ENCODE measurements around the gene SPIRE1. TPM values are rescaled to one million over a fixed set of nuclear protein-coding genes. Genes with fewer than 3 reads are reported as not detected.

SPIRE1 gene
- total RNA-seq, 2 donors from 2014 or later: 14.2 to 17.2 TPM

- no peaks in the 10 kb centered on the region for H3K9me3 ChIP-seq (ENCODE audit: control insufficient read depth, low read length)
- DNase-seq: no peak
- peaks cover 42% of the 10 kb centered on the region for H3K4me1 Mint-ChIP-seq
- no peaks in the 10 kb centered on the region for H3K27me3 Mint-ChIP-seq (ENCODE audit: insufficient read depth)
- no peak overlapping the region for H3K27ac ChIP-seq (ENCODE audit: low read depth, low read length)
- no peaks in the 10 kb centered on the region for H3K36me3 ChIP-seq (ENCODE audit: control insufficient read depth, insufficient read depth, low read length)
- H3K4me3 Mint-ChIP-seq: no peak overlapping the region
- H3K9me3 Mint-ChIP-seq: no peaks in the 10 kb centered on the region
- TF ChIP-seq, protein P1, sequence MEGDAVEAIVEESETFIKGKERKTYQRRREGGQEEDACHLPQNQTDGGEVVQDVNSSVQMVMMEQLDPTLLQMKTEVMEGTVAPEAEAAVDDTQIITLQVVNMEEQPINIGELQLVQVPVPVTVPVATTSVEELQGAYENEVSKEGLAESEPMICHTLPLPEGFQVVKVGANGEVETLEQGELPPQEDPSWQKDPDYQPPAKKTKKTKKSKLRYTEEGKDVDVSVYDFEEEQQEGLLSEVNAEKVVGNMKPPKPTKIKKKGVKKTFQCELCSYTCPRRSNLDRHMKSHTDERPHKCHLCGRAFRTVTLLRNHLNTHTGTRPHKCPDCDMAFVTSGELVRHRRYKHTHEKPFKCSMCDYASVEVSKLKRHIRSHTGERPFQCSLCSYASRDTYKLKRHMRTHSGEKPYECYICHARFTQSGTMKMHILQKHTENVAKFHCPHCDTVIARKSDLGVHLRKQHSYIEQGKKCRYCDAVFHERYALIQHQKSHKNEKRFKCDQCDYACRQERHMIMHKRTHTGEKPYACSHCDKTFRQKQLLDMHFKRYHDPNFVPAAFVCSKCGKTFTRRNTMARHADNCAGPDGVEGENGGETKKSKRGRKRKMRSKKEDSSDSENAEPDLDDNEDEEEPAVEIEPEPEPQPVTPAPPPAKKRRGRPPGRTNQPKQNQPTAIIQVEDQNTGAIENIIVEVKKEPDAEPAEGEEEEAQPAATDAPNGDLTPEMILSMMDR (conservative IDR thresholded peaks at IDR 0.05): no peak
- no peaks in the 10 kb centered on the region for H3K4me1 ChIP-seq (ENCODE audit: control insufficient read depth, insufficient read depth, low read length)
- H3K27ac Mint-ChIP-seq: peak overlapping the region; percentile 26
- H3K27me3 ChIP-seq (ENCODE audit: control insufficient read depth, insufficient read depth, low read length, poor library complexity, severe bottlenecking): no peaks in the 10 kb centered on the region
- H3K4me3 ChIP-seq (ENCODE audit: low read length): no peak overlapping the region
- no peak overlapping the region for H3K9ac ChIP-seq (ENCODE audit: extremely low read depth, low read length, poor library complexity, severe bottlenecking)
- 86 to 88% methylated on average over 5 to 8 of the region's 10 CpGs for WGBS, 2 experiments (ENCODE audit: insufficient coverage in 1 of 2, insufficient read length in 1 of 2)
- no peaks in the 10 kb centered on the region for H3K36me3 Mint-ChIP-seq (ENCODE audit: low read depth)
Observed at GRCh38 chr18:12606592-12607315, 51.2 kb downstream of the SPIRE1 start.

GRCh38 chr18:12604445-12605007, 53.4 kb downstream of the SPIRE1 start:
- H3K27me3 ChIP-seq (ENCODE audit: control insufficient read depth, insufficient read depth, low read length, poor library complexity, severe bottlenecking): no peaks in the 10 kb centered on the region
- H3K9me3 Mint-ChIP-seq: no peaks in the 10 kb centered on the region
- 90 to 92% methylated on average over 2 to 3 of the region's 3 CpGs for WGBS, 2 experiments (ENCODE audit: insufficient coverage in 1 of 2, insufficient read length in 1 of 2)

DNA sequence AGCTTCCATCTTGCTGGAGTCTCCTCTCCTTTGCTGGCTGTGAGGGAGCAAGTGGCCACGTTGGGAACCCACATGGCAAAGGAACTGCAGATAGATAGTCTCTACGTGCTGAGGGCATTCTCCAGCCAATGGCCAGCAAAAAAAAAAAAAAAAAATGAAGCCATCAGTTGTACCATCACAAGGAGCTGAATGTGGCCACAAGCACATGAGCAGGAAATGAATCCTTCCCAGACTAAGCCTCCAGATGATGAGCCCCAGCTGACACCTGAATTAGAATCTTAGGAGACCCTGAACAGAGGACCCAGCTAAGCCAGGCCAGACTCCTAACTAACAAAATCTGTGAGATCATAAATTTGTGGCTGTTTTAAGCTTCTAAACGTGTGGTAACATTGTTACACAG, 57.9 kb downstream of the SPIRE1 start:
- peaks cover 2% of the 10 kb centered on the region for H3K4me1 ChIP-seq (ENCODE audit: control insufficient read depth, insufficient read depth, low read length)
- TF ChIP-seq, protein P1 (conservative IDR thresholded peaks at IDR 0.05): no peak
- no peak overlapping the region for H3K9ac ChIP-seq (ENCODE audit: extremely low read depth, low read length, poor library complexity, severe bottlenecking)
- no peaks in the 10 kb centered on the region for H3K27me3 ChIP-seq (ENCODE audit: control insufficient read depth, insufficient read depth, low read length, poor library complexity, severe bottlenecking)
- Mint-ChIP-seq H3K27ac (no peak overlapping the region), H3K4me1 (peaks cover 19% of the 10 kb centered on the region), H3K27me3 (ENCODE audit: insufficient read depth) (no peaks in the 10 kb centered on the region), H3K4me3 (no peak overlapping the region), H3K36me3 (ENCODE audit: low read depth) (no peaks in the 10 kb centered on the region), H3K9me3 (no peaks in the 10 kb centered on the region)
- no peak overlapping the region for H3K27ac ChIP-seq (ENCODE audit: low read depth, low read length)
- H3K9me3 ChIP-seq (ENCODE audit: control insufficient read depth, low read length): no peaks in the 10 kb centered on the region
- WGBS, 2 experiments (ENCODE audit: insufficient coverage in 1 of 2, insufficient read length in 1 of 2): 86 to 100% methylated on average over 2 to 3 of the region's 3 CpGs
- DNase-seq: no peak
- no peak overlapping the region for H3K4me3 ChIP-seq (ENCODE audit: low read length)
- H3K36me3 ChIP-seq (ENCODE audit: control insufficient read depth, insufficient read depth, low read length): no peaks in the 10 kb centered on the region

More at GRCh38 chr18:12604445-12605007, 53.4 kb downstream of the SPIRE1 start:
- no peak overlapping the region for H3K27ac ChIP-seq (ENCODE audit: low read depth, low read length)
- Mint-ChIP-seq H3K27me3 (ENCODE audit: insufficient read depth) (no peaks in the 10 kb centered on the region), H3K4me3 (no peak overlapping the region), H3K36me3 (ENCODE audit: low read depth) (no peaks in the 10 kb centered on the region), H3K27ac (no peak overlapping the region), H3K4me1 (peaks cover 28% of the 10 kb centered on the region)
- H3K4me3 ChIP-seq (ENCODE audit: low read length): no peak overlapping the region
- TF ChIP-seq, protein P1 (conservative IDR thresholded peaks at IDR 0.05): peak; percentile 48
- H3K4me1 ChIP-seq (ENCODE audit: control insufficient read depth, insufficient read depth, low read length): no peaks in the 10 kb centered on the region
- no peaks in the 10 kb centered on the region for H3K9me3 ChIP-seq (ENCODE audit: control insufficient read depth, low read length)
- DNase-seq: no peak
- H3K36me3 ChIP-seq (ENCODE audit: control insufficient read depth, insufficient read depth, low read length): no peaks in the 10 kb centered on the region
- H3K9ac ChIP-seq (ENCODE audit: extremely low read depth, low read length, poor library complexity, severe bottlenecking): no peak overlapping the region

Measured in endodermal cell (in vitro differentiated cells).